Hematopoietic multipotent progenitor cell (in vitro differentiated cells): ENCODE results near the gene DBET. TPM values are rescaled to one million over a fixed set of nuclear protein-coding genes. Genes with fewer than 3 reads are reported as not detected.
"Not testable (repeated sequence)": the region's sequence is repeated elsewhere in the genome, so short reads cannot be mapped to it uniquely, and the experiment has no call there.

ENCODE experiments used
- DNase-seq, 3 donors: peaks; one replicate each; pipeline ENCODE4 v3.0.0-alpha.2; 2011 to 2015; ENCODE audit warnings: low read depth in 2 of 3, low spot score in 2 of 3
- total RNA-seq: library from RNA; depleted of rRNA; stranded (reverse); fragments of >200 nt; gene quantifications from one replicate; pipeline ENCODE4 v1.2.3, GENCODE V29; 2012

DBET gene
- total RNA-seq, 1 donor: not detected

- DNase-seq: not testable (repeated sequence)
Observed at GRCh38 chr4:190047627-190048026, 16.7 kb upstream of the DBET start.

DNA sequence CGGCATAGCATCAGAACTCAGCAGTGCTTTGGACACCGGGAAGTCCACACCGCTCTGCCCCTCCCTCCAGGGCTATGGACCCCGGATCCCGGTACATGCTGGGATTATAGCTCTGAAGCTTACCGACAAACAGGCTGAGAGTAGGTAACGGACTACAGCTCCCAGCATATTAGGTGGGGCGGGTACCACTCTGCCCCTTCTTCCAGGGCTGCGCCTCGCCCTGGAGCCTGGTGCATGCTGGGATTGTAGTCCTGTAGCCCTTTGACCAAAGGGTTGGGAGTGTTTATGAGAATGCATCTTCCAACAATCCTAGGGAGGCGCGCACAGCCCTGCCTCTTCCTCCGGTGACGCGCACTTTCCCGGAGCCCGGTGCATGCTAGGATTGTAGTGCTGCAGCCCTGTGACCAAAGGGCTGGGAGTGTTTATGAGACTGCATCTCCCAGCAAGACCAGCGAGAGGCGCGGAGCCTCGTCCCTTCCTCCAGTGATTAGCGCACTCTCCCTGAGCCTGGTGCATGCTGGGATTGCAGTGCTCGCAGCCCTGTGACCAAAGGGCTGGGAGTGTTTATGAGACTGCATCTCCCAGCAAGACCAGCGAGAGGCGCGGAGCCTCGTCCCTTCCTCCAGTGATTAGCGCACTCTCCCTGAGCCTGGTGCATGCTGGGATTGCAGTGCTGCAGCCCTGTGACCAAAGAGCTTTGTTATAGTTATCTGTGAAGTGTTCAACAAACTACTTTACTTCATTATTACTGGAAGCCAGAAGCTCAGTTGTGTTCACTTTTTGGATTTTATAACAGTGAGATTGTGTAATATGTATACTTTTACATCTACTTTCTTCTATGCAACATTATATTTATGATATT lies 14.7 kb upstream of the DBET start:
- DNase-seq: not testable (repeated sequence)

- DNase-seq: not testable (repeated sequence)
Observed at GRCh38 chr4:190058997-190059396, 5.3 kb upstream of the DBET start.

DNA sequence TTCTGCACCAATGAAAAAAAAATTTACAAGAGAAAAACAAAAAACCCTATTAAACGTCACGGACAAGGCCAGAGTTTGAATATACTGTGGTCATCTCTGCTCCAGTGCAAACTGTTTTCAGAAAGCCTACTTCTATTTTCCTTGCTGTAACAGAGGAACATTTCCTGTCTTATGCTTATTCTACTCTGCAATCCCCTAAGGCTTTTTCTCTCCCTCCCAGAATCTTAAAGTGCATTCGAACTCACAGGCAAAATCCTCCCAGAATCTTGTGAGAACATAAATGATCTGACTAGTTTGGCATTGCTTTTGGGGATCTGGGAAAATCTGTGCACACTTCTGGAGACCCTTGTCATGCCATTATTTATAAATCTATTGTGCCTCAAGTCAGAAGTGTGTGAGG lies 503 bp downstream of the DBET start:
- not testable (repeated sequence) for DNase-seq

GRCh38 chr4:190068351-190068750 lies 4.0 kb downstream of the DBET start:
- DNase-seq: not testable (repeated sequence)

GRCh38 chr4:190093052-190093451 lies 28.8 kb downstream of the DBET start:
- not testable (repeated sequence) for DNase-seq

DNA sequence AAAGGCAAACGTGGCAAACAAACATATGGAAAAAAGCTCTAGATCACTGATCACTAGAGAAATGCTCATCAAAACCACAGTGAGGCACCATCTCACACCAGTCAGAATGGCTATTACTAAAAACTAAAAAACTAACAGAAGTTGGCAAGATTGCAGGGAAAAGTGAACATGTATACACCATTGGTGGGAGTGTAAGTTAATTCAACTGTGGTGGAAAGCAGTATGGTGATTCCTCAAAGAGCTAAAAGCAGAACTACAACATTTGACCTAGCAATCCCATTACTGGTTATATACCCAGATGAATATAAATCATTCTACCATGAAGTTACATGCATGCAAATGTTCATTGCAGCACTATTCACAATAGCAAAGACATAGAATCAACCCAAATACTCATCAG lies 29.7 kb downstream of the DBET start:
- not testable (repeated sequence) for DNase-seq

GRCh38 chr4:190095335-190095734 lies 31.0 kb downstream of the DBET start:
- not testable (repeated sequence) for DNase-seq

GRCh38 chr4:190099605-190100004 lies 35.3 kb downstream of the DBET start:
- DNase-seq: not testable (repeated sequence)

DNA sequence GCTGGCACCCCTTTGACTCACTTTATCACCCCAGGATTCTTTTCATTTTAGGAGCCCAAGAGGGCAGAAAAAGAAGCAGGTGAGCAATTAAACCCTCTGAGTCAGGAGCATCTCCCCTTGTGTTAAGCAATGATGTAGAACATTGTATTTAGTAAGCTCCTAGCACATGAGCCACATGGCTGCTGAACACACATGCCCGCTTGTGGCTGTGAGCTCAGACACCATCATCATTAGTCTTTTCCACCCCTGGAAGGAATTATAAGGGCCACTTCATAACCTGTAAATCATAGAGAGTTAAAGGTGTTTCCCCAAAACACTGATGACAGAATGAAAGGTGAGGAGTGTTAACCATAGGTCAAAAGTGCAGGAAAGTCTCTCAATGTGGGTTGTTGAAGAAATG lies 37.2 kb downstream of the DBET start:
- DNase-seq: not testable (repeated sequence)

DNA sequence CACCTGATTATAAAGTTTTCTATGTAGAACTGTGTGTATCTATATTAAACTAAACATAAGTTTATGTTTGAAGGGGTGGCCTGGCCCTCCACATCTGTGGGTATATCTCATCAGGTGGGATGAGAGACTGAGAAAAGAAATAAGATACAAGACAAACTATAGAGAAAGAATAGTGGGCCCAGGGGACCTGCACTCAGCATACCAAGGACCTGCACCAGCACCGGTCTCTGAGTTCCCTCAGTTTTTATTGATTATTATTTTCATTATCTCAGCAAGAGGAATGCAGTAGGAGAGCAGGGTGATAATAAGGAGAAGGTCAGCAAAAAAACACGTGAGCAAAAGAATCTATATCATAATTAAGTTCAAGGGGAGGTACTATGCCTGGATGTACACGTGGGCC lies 41.9 kb downstream of the DBET start:
- not testable (repeated sequence) for DNase-seq

GRCh38 chr4:190106611-190107480 lies 42.5 kb downstream of the DBET start:
- DNase-seq: not testable (repeated sequence)

DNA sequence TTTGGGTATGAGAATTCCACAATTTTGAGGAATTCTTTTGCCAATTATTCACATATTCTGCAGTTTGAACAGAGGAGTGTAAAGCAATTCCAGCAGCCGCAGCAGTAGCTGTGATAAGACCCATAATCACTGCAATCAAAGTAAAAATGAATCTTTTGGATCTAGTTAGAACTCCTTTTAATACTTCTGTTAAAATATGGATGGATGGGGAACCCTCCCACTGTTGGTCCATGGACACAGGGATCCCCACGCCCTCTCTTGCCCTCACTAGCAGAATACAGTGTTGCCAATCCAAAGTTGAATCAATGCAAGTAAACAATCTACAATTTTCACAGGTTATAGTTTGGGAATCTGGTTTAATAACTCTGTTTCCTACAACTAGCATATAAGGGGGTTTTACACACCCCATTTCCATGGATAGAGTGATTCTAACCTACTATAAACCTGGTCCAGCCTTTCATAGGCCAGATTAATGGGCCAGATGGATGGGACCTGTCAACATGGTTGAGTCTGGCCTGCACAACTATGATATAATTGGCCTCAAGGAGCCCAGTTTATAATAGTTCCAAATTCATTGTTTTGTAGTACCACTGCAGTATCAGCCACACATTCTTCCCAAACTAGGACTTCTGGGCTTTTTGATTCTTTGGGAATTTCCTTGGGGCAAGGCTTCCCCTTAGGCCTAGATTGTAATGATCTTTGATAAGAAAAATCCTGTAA lies 43.6 kb downstream of the DBET start:
- DNase-seq: not testable (repeated sequence)

DNA sequence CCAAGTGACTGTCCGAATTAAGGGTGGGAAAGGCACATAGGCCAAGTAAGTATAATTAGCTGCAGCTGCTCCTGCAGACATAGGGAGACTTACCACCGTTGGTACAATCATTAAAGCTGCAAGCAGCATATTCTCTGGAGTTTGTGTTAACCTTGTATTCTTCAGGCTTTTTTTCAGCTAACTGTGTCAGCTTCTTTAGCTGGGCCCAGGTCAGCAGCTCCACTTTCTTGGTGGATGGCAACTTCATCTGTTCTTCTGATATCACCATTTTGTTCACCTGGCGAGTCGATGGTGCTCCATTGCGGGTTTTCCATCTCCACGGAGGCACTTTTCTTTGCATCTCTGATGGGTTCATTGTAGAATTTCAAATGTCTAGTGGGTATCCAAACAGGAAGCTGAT lies 44.5 kb downstream of the DBET start:
- not testable (repeated sequence) for DNase-seq

GRCh38 chr4:190109390-190110011 lies 45.2 kb downstream of the DBET start:
- not testable (repeated sequence) for DNase-seq

DNA sequence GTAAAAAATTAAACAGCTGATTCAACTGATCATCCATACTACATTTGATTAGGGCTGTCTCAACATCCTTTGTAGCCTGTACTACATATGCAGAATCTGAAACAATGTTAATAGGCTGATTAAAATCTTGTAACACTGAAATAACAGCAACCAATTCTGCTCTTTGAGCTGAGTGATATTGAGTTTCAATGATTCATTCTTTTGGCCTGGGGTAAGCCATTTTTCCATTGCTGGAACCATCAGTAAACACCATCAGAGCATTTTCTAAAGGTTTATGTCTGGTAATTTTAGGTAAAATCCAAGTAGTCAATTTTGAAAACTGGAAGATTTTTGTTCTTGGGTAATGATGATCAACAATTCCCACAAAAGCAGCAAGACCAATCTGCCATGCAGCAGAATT lies 45.7 kb downstream of the DBET start:
- not testable (repeated sequence) for DNase-seq

DNA sequence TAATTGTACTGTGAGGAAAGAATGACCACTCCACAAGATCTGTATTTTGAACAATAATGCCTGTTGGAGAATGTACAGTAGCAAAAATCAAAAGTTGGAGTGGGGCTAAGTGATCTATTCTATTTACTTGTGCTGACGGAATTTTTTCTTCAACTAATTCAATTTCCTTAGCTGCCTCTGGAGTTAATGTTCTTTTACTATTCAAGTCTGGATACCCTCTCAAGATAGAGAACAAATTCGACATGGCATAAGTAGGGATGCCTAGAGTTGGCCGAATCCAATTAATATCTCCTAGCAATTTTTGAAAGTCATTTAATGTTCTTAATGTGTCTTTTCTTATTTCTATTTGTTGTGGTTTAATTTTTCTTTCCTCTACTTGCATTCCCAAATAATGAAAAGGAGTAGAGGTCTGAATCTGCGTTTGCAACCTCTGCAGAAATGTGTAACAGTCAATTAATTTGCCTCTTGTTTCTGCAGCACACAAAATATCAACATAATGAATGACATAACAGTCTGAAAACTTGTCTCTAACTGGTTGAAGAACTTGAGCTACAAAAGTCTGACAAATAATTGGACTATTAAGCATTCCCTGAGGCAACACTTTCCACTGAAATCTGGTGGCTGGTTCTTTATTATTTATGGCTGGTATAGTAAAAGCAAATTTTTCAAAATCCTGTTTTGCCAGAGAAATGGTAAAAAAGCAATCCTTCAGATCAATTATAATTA lies 46.4 kb downstream of the DBET start:
- DNase-seq: not testable (repeated sequence)

DNA sequence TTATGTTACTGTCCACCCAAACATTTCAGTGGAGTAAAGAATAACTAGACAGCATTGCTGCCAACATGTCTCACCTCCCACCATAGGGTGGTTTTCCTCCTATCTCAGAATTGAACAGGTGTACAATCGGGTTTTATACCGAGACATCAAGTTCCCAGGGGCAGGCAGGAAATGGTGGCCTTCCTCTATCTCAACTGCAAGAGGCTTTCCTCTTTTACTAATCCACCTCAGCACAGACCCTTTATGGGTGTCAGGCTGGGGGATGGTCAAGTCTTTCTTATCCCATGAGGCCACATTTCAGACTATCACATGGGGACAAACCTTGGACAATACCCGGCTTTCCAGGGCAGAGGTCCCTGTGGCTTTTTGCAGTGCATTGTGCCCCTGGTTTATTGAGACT lies 48.6 kb downstream of the DBET start:
- not testable (repeated sequence) for DNase-seq

DNA sequence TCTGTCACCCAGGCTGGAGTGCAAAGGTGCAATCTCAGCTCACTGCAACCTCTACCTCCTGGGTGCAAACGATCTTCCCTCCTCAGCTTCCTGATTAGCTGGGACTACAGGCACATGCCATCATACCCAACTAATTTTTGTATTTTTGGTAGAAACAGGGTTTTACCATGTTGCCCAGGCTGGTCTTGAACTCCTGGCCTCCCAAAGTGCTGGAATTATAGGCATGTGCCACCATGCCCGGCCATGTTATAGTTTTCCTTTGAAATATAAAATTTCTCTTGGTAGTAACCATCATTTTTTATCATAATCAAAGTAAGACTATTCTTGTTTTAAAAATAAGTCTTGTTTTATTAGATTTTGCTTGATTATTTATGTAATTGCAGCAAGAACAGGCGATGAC lies 50.7 kb downstream of the DBET start:
- not testable (repeated sequence) for DNase-seq
